IMR-90 (cell line): ENCODE data around the gene PCARE. TPM values are rescaled to one million over a fixed set of nuclear protein-coding genes. Genes with fewer than 3 reads are reported as not detected.

Experiments used
- ATAC-seq: fragments of 200-7000 bp; cut with Tn5 transposase; 2 replicates; pipeline ENCODE4 v1.9.1; 2020; ENCODE audit warnings: low read depth, mild to moderate bottlenecking, moderate library complexity
- BruUV-seq: library from RNA; stranded (reverse); fragments of 400-500 nt; replicated peaks from 2 replicates; lab custom pipeline; 2021; lab: Mats Ljungman, UMichigan
- CTCF ChIA-PET: fragments of 300-600 bp; formaldehyde crosslinking; extraction: SDS; loops from one replicate; lab custom pipeline; 2021; ENCODE audit warnings: antibody characterized with exemption; lab: Yijun Ruan, JAX
- POLR2A ChIA-PET: fragments of 300-600 bp; sonication (Branson Sonifier 250); formaldehyde crosslinking; loops from one replicate; lab custom pipeline; 2022; ENCODE audit warnings: antibody characterized with exemption; ENCODE audit not compliant: unreplicated experiment; lab: Charles Lee
- DNase-seq: peaks from one replicate; pipeline ENCODE4 v3.0.0; 2013
- H2AFZ ChIP-seq: replicated peaks from 2 replicates; pipeline ENCODE3; 2013; ENCODE audit warnings: low read length, mild to moderate bottlenecking; ENCODE audit not compliant: poor library complexity
- H2AK5ac ChIP-seq: 2 replicates; pipeline ENCODE4 v1.6.1; 2013; ENCODE audit warnings: low read depth, low read length, inconsistent platforms
- H2AK9ac ChIP-seq: replicated peaks from 2 replicates; pipeline ENCODE3; 2013; ENCODE audit warnings: mild to moderate bottlenecking, low read depth, low read length, moderate library complexity; ENCODE audit not compliant: poor library complexity
- H2BK120ac ChIP-seq: 2 replicates; pipeline ENCODE4 v1.6.1; 2013; ENCODE audit warnings: low read depth, low read length, inconsistent platforms
- H2BK15ac ChIP-seq: 3 replicates; pipeline ENCODE4 v1.6.1; 2013; ENCODE audit warnings: low read depth, low read length, inconsistent platforms
- H2BK20ac ChIP-seq: 2 replicates; pipeline ENCODE4 v1.6.1; 2013; ENCODE audit warnings: low read depth, mild to moderate bottlenecking, inconsistent platforms, low read length, moderate library complexity
- H2BK5ac ChIP-seq: 2 replicates; pipeline ENCODE4 v1.6.1; 2013; ENCODE audit warnings: mild to moderate bottlenecking, low read depth, low read length, inconsistent platforms; ENCODE audit not compliant: poor library complexity, severe bottlenecking
- H3K14ac ChIP-seq: replicated peaks from 2 replicates; pipeline ENCODE4 v1.6.1; 2013; ENCODE audit warnings: low read depth, low read length, inconsistent platforms
- H3K18ac ChIP-seq: 2 replicates; pipeline ENCODE4 v1.6.1; 2013; ENCODE audit warnings: low read depth, low read length, control low read depth
- H3K23ac ChIP-seq: 2 replicates; pipeline ENCODE4 v1.6.1; 2013; ENCODE audit warnings: low read depth, low read length, inconsistent platforms
- H3K27ac ChIP-seq: 2 replicates; pipeline ENCODE4 v1.5.1; 2013; ENCODE audit warnings: mild to moderate bottlenecking, control low read depth, low read length; ENCODE audit not compliant: insufficient read depth
- H3K27me3 ChIP-seq: 2 replicates; pipeline ENCODE4 v1.6.1; 2013; ENCODE audit warnings: low read length; ENCODE audit not compliant: control insufficient read depth, insufficient read depth
- H3K36me3 ChIP-seq: 2 replicates; pipeline ENCODE4 v1.6.1; 2013; ENCODE audit warnings: low read length, mixed read lengths; ENCODE audit not compliant: control insufficient read depth, insufficient read depth
- H3K4ac ChIP-seq: 2 replicates; pipeline ENCODE4 v1.6.1; 2013; ENCODE audit warnings: low read depth, low read length, inconsistent platforms
- H3K4me1 ChIP-seq: 2 replicates; pipeline ENCODE4 v1.6.1; 2013; ENCODE audit warnings: low read length, mixed read lengths; ENCODE audit not compliant: control insufficient read depth, insufficient read depth
- H3K4me2 ChIP-seq: 2 replicates; pipeline ENCODE4 v1.6.1; 2013; ENCODE audit warnings: low read depth, mild to moderate bottlenecking, control low read depth, low read length, moderate library complexity
- H3K4me3 ChIP-seq: 2 replicates; pipeline ENCODE4 v1.5.1; 2013; ENCODE audit warnings: low read depth, mild to moderate bottlenecking, control low read depth, low read length, moderate library complexity; ENCODE audit not compliant: insufficient read depth
- H3K56ac ChIP-seq: 2 replicates; pipeline ENCODE4 v1.6.1; 2013; ENCODE audit warnings: low read length, inconsistent platforms; ENCODE audit not compliant: insufficient read depth; ENCODE audit errors: extremely low read depth
- H3K79me1 ChIP-seq, 2 experiments: 2 replicates each; pipeline ENCODE4 v1.6.1; 2013; ENCODE audit warnings: low read length in 2 of 2, inconsistent platforms in 1 of 2, low read depth in 1 of 2
- H3K9ac ChIP-seq: 2 replicates; pipeline ENCODE4 v1.6.1; 2013; ENCODE audit warnings: low read depth, low read length, control low read depth
- H3K9me1 ChIP-seq: 2 replicates; pipeline ENCODE4 v1.6.1; 2013; ENCODE audit warnings: low read length, inconsistent platforms; ENCODE audit not compliant: insufficient read depth
- H3K9me3 ChIP-seq: 2 replicates; pipeline ENCODE4 v1.6.1; 2013; ENCODE audit warnings: low read length; ENCODE audit not compliant: control insufficient read depth, insufficient read depth
- H4K20me1 ChIP-seq: 2 replicates; pipeline ENCODE4 v1.6.1; 2013; ENCODE audit warnings: low read length, inconsistent platforms; ENCODE audit not compliant: insufficient read depth
- H4K5ac ChIP-seq: 2 replicates; pipeline ENCODE4 v1.6.1; 2013; ENCODE audit warnings: mild to moderate bottlenecking, low read depth, low read length, control low read depth
- H4K8ac ChIP-seq, 2 experiments: 2 replicates each; pipeline ENCODE4 v1.6.1; 2013; ENCODE audit warnings: low read depth in 2 of 2, low read length in 2 of 2, control low read depth in 1 of 2, inconsistent platforms in 1 of 2
- H4K91ac ChIP-seq: 2 replicates; pipeline ENCODE4 v1.6.1; 2013; ENCODE audit warnings: low read depth, low read length, inconsistent platforms; ENCODE audit not compliant: insufficient read depth
- CEBPB ChIP-seq: IDR thresholded peaks from 2 replicates; pipeline ENCODE4 v1.6.1; 2012; ENCODE audit warnings: low read depth, low read length, improper control_type of control experiment
- CHD1 ChIP-seq: IDR thresholded peaks from 2 replicates; pipeline ENCODE4 v1.6.1; 2012; ENCODE audit warnings: low read depth, low read length, improper control_type of control experiment
- CTCF ChIP-seq: conservative IDR thresholded peaks from 2 replicates; pipeline ENCODE4 v1.5.1; 2012; ENCODE audit warnings: mild to moderate bottlenecking, low read depth, low read length, improper control_type of control experiment
- ELK1 ChIP-seq: fragments of 150-350 bp; IDR thresholded peaks from 2 replicates; pipeline ENCODE4 v1.6.1; 2016; ENCODE audit warnings: low read depth, mild to moderate bottlenecking, low read length, moderate library complexity, borderline replicate concordance
- FOS ChIP-seq: fragments of 150-350 bp; IDR thresholded peaks from 2 replicates; pipeline ENCODE4 v1.6.1; 2016; ENCODE audit warnings: low read depth, low read length
- MAFK ChIP-seq: IDR thresholded peaks from 2 replicates; pipeline ENCODE4 v1.6.1; 2012; ENCODE audit warnings: low read depth, low read length, improper control_type of control experiment
- MAZ ChIP-seq: IDR thresholded peaks from 2 replicates; pipeline ENCODE4 v1.6.1; 2012; ENCODE audit warnings: low read depth, mild to moderate bottlenecking, low read length, improper control_type of control experiment, moderate library complexity, borderline replicate concordance
- MXI1 ChIP-seq: IDR thresholded peaks from 2 replicates; pipeline ENCODE4 v1.6.1; 2012; ENCODE audit warnings: low read depth, mild to moderate bottlenecking, low read length, moderate library complexity, borderline replicate concordance
- POLR2A ChIP-seq: IDR thresholded peaks from 2 replicates; pipeline ENCODE4 v1.6.1; 2012; ENCODE audit warnings: mild to moderate bottlenecking, low read depth, low read length
- RAD21 ChIP-seq: IDR thresholded peaks from 2 replicates; pipeline ENCODE4 v1.6.1; 2012; ENCODE audit warnings: low read length, improper control_type of control experiment
- USF2 ChIP-seq: fragments of 150-350 bp; IDR thresholded peaks from 2 replicates; pipeline ENCODE4 v1.6.1; 2017; ENCODE audit warnings: mild to moderate bottlenecking, antibody characterized with exemption, low read length, low read depth
- WGBS, 2 experiments: methylation state at CpG; one replicate each; pipeline versions ENCODE4 v1.1.5 to v1.1.7; 2013; ENCODE audit warnings: missing lambda C conversion rate in 2 of 2; ENCODE audit not compliant: insufficient read length in 1 of 2; ENCODE audit errors: extremely low coverage in 2 of 2; 5-methylcytosine and 5-hydroxymethylcytosine counted together
- dilution Hi-C: fragments of 300-500 bp; cut with HindIII; formaldehyde crosslinking; loops from one replicate; pipeline ENCODE4 v1.14.3; 2018; ENCODE audit warnings: low sequenced_read_pairs; ENCODE audit not compliant: unreplicated experiment
- in situ Hi-C: fragments of 300-500 bp; cut with MboI; formaldehyde crosslinking; loops from 3 replicates; pipeline ENCODE4 v1.14.3; 2019; ENCODE audit warnings: low sequenced_read_pairs, inconsistent platforms, mixed read lengths
- intact Hi-C: fragments of 100-400 bp; cut with micrococcal nuclease; formaldehyde crosslinking; loops from 2 replicates; pipeline ENCODE4 v1.10.0; 2022
- polyA plus RNA-seq, 3 experiments: library from polyadenylated mRNA; depleted of rRNA; stranded (reverse); fragments of >200 nt; gene quantifications; 2 replicates each; pipeline ENCODE4 v1.2.3, GENCODE V29; 2012; ENCODE audit warnings: low replicate concordance in 1 of 3
- total RNA-seq: library from RNA; depleted of rRNA; stranded (reverse); fragments of >200 nt; gene quantifications from 2 replicates; pipeline ENCODE4 v1.2.3, GENCODE V29; 2012

Gene PCARE
- total and polyA plus RNA-seq, 2 of the 4 experiments (the other 2 are of a cell fraction) = not detected

GRCh38 chr2:29057006-29057405 is 17.3 kb downstream of the PCARE start:
- H2BK120ac ChIP-seq = no peak overlapping the region
- no peak overlapping the region for H3K4me2 ChIP-seq
- H2AFZ ChIP-seq = no peak overlapping the region
- H3K9ac ChIP-seq = no peak overlapping the region
- no peaks in the 10 kb centered on the region for H3K4me1 ChIP-seq
- no peak for ATAC-seq
- no peak overlapping the region for H3K14ac ChIP-seq
- no peak overlapping the region for H3K4ac ChIP-seq
- H2AK5ac ChIP-seq = no peak overlapping the region
- CTCF ChIA-PET = no interaction called here
- H3K27me3 ChIP-seq = peaks cover 14% of the 10 kb centered on the region
- H2BK20ac ChIP-seq = no peak overlapping the region
- no peaks in the 10 kb centered on the region for H3K79me1 ChIP-seq
- no peak overlapping the region for H3K4me3 ChIP-seq
- no peak for DNase-seq
- no peak overlapping the region for H3K27ac ChIP-seq
- no peak overlapping the region for H2BK5ac ChIP-seq
- BruUV-seq = no TSS peak
- H4K8ac ChIP-seq = no peak overlapping the region
- in situ Hi-C loops = no loop called here
- dilution Hi-C loops = no loop called here
- TF ChIP-seq ELK1 (no peak), POLR2A (no peak), MXI1 (no peak), CEBPB (no peak), USF2 (no peak), CTCF (no peak), MAFK (no peak), MAZ (no peak), FOS (no peak), CHD1 (no peak), RAD21 (no peak)
- no peaks in the 10 kb centered on the region for H3K9me1 ChIP-seq
- H2AK9ac ChIP-seq = no peak overlapping the region
- H4K91ac ChIP-seq = no peak overlapping the region
- H3K18ac ChIP-seq = no peak overlapping the region
- H3K23ac ChIP-seq = no peak overlapping the region
- H3K56ac ChIP-seq = no peak overlapping the region
- no peaks in the 10 kb centered on the region for H4K20me1 ChIP-seq
- no peaks in the 10 kb centered on the region for H3K9me3 ChIP-seq
- no peaks in the 10 kb centered on the region for H3K36me3 ChIP-seq
- POLR2A ChIA-PET = no interaction called here
- H4K5ac ChIP-seq = no peak overlapping the region
- 100% methylated on average over 3 of the region's 4 CpGs; no CpG with 5 or more reads in 1 of the 2 experiments for WGBS, 2 experiments
- intact Hi-C loops = no loop called here
- H2BK15ac ChIP-seq = no peak overlapping the region
